HG03432 (cell line): ENCODE data around the gene UBXN7.
"Not testable (repeated sequence)": the region's sequence is repeated elsewhere in the genome, so short reads cannot be mapped to it uniquely, and the experiment has no call there.

Experiments
- ATAC-seq: cut with Tn5 transposase; IDR thresholded peaks from one replicate; pipeline ENCODE4 v1.9.1; 2021; ENCODE audit warnings: mild to moderate bottlenecking, moderate library complexity; ENCODE audit not compliant: unreplicated experiment

The UBXN7 gene

GRCh38 chr3:196320137-196320536 lies 112.1 kb downstream of the UBXN7 start:
- ATAC-seq, result no peak

GRCh38 chr3:196317687-196318467 lies 114.3 kb downstream of the UBXN7 start, which contains the start of gene DYNLT2B:
DYNLT2B (minus strand) TSS chr3:196318240; CDS start chr3:196318152, 88 bp downstream.
- peak; percentile 87 for ATAC-seq

DNA sequence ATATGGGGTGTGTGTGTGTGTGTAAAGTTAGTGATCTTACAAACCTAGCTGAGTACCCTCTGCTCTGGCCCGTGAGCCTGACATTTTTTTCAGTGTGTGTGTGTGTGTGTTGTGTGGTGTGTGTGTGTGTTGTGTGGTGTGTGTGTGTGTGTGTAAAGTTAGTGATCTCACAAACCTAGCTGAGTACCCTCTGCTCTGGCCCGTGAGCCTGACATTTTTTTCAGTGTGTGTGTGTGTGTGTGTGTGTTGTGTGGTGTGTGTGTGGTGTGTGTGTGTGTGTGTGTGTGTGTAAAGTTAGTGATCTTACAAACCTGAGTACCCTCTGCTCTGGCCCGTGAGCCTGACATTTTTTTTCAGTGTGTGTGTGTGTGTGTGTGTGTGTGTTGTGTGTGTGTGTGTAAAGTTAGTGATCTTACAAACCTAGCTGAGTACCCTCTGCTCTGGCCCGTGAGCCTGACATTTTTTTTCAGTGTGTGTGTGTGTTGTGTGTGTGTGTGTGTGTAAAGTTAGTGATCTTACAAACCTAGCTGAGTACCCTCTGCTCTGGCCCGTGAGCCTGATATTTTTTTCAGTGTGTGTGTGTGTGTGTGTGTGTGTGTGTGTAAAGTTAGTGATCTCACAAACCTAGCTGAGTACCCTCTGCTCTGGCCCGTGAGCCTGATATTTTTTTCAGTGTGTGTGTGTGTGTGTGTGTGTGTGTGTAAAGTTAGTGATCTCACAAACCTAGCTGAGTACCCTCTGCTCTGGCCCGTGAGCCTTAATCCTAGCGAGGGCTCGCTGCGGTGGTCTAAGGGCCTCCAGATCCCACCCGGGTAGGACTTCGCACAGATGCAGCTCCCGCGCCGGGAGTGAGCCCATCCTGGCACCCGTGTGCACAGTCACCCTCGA lies 115.2 kb downstream of the UBXN7 start:
- ATAC-seq, result not testable (repeated sequence)

DNA sequence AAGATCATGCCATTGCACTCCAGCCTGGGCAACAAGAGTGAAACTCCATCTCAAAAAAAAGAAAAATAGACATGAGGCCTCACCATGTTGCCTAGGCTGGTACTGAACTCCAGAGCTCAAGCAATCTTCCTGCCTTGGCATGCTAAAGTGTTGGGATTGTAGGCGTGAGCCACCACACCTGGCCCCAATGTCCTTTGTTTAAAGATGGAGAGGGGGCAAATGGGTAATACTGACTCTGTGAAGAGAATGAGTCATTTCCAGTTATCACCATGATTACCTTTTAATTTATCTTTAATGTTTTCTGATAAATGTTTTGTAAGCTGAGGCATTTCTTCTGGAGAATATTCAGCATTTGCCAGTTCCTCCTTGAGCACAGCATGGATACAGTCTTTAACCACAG lies 116.4 kb downstream of the UBXN7 start:
- ATAC-seq, result no peak

- no peak for ATAC-seq
These were observed 117.6 kb downstream of the UBXN7 start for GRCh38 chr3:196314597-196314996.

GRCh38 chr3:196314086-196314485 lies 118.1 kb downstream of the UBXN7 start:
- not testable (repeated sequence) for ATAC-seq

DNA sequence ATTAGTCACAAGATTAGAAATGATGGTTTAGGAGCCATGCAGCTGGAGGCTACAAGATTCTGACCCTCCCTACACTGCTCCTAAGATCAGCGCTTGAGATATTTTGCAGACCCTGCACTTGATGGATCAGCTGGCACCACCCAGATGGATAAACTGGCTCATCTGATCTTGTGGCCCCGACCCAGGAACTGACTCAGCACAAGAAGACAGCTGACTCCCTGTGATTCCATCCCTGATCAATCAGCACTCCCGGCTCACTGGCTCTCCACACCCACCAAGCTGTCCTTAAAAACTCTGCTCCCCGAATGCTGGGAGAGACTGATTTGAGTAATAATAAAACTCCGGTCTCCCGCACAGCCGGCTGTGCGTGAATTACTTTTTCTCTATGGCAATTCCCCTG lies 129.3 kb downstream of the UBXN7 start:
- ATAC-seq, result not testable (repeated sequence)

- not testable (repeated sequence) for ATAC-seq
These were observed 129.7 kb downstream of the UBXN7 start for GRCh38 chr3:196302551-196302950.

GRCh38 chr3:196298521-196298920 lies 133.7 kb downstream of the UBXN7 start:
- ATAC-seq, result no peak
